ENCODE results near the gene POU2F1. TPM values are rescaled to one million over a fixed set of nuclear protein-coding genes. Genes with fewer than 3 reads are reported as not detected.

Gene POU2F1
- total and polyA plus RNA-seq, 2 donors (not counting 1 experiment from before 2014, with no cell fraction given) = 5.2 to 48.8 TPM

GRCh38 chr1:167312871-167313270, 92.2 kb downstream of the POU2F1 start:
- CTCF ChIA-PET = no interaction called here
- no peak overlapping the region for H3K4me2 ChIP-seq (replicated peaks; ENCODE audit: low read depth, low read length, poor library complexity, severe bottlenecking)

DNA sequence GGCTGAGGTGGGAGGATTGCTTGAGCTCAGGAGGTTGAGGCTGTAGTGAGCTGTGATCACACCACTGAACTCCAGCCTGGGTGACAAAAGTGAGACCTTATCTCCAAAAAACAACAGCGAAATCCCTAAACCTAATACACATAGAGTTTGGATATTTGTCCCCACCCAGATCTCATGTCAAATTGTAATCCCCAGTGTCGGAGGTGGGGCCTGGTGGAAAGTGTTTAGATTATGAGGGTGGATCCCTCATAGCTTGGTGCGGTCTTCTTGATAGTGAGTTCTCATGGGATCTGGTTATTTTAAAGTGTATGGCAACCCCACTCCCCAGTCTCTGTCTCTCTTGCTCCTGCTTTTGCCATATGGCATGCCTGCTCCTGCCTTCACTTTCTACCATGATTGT, 94.0 kb downstream of the POU2F1 start:
- Histone ChIP-seq H3K36me3 (replicated peaks in 1 of 2; ENCODE audit: control extremely low read depth in 1 of 2, control insufficient read depth in 1 of 2, extremely low read depth in 1 of 2, insufficient read depth in 2 of 2, low read length in 1 of 2) (peaks cover 2 to 5% of the 10 kb centered on the region in 2 experiments), H3K9ac (ENCODE audit: low read length) (no peak overlapping the region), H3K4me1 (ENCODE audit: control insufficient read depth in 2 of 2, insufficient read depth in 2 of 2, low read length in 2 of 2) (no peaks in the 10 kb centered on the region), H3K4me3 (ENCODE audit: control extremely low read depth in 1 of 5, extremely low read depth in 1 of 5, insufficient read depth in 1 of 5, low read depth in 2 of 5, low read length in 4 of 5) (no peak overlapping the region), H3K9me3 (ENCODE audit: control extremely low read depth in 1 of 3, control insufficient read depth in 2 of 3, insufficient read depth in 1 of 3, low read length in 2 of 3) (peaks cover 5 to 20% (median 16%) of the 10 kb centered on the region in 3 donors), H3K79me2 (ENCODE audit: control insufficient read depth, insufficient read depth, low read length) (peaks cover 15% of the 10 kb centered on the region), H2AFZ (ENCODE audit: insufficient read depth, low read depth, low read length, poor library complexity, severe bottlenecking) (no peak overlapping the region), H3K27ac (ENCODE audit: low read length in 2 of 2) (no peak overlapping the region), H4K20me1 (ENCODE audit: control insufficient read depth, insufficient read depth, low read length, poor library complexity, severe bottlenecking) (no peaks in the 10 kb centered on the region), H3K4me2 (replicated peaks; ENCODE audit: low read depth, low read length, poor library complexity, severe bottlenecking) (no peak overlapping the region), H3K27me3 (replicated peaks in 1 of 4; ENCODE audit: control extremely low read depth in 1 of 4, control insufficient read depth in 3 of 4, insufficient read depth in 4 of 4, low read length in 3 of 4) (no peaks in the 10 kb centered on the region)
- Mint-ChIP-seq H3K27ac (no peak overlapping the region), H3K4me3 (no peak overlapping the region), H3K4me1 (peaks cover 10% of the 10 kb centered on the region), H3K27me3 (no peaks in the 10 kb centered on the region), H3K9me3 (ENCODE audit: insufficient read depth) (peaks cover 20% of the 10 kb centered on the region)
- intact Hi-C loops (cut with micrococcal nuclease) = no loop called here
- ATAC-seq (ENCODE audit: low read depth) (no peak), DNase-seq (no peak)
- no peak for TF ChIP-seq EZH2 (IDR thresholded peaks at IDR 0.05; ENCODE audit: borderline replicate concordance, insufficient read depth, low read depth, low read length, poor library complexity, severe bottlenecking)
- TF ChIP-seq, protein P1, sequence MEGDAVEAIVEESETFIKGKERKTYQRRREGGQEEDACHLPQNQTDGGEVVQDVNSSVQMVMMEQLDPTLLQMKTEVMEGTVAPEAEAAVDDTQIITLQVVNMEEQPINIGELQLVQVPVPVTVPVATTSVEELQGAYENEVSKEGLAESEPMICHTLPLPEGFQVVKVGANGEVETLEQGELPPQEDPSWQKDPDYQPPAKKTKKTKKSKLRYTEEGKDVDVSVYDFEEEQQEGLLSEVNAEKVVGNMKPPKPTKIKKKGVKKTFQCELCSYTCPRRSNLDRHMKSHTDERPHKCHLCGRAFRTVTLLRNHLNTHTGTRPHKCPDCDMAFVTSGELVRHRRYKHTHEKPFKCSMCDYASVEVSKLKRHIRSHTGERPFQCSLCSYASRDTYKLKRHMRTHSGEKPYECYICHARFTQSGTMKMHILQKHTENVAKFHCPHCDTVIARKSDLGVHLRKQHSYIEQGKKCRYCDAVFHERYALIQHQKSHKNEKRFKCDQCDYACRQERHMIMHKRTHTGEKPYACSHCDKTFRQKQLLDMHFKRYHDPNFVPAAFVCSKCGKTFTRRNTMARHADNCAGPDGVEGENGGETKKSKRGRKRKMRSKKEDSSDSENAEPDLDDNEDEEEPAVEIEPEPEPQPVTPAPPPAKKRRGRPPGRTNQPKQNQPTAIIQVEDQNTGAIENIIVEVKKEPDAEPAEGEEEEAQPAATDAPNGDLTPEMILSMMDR (IDR thresholded peaks at IDR 0.05) = no peak
- POLR2A ChIA-PET = no interaction called here
- CTCF ChIA-PET = no interaction called here
- no CpG with 5 or more reads among the region's 3 CpGs for WGBS (ENCODE audit: insufficient coverage)

More at GRCh38 chr1:167312871-167313270, 92.2 kb downstream of the POU2F1 start:
- Mint-ChIP-seq H3K9me3 (ENCODE audit: insufficient read depth) (peaks cover 7% of the 10 kb centered on the region), H3K4me1 (peaks cover 13% of the 10 kb centered on the region), H3K27me3 (no peaks in the 10 kb centered on the region), H3K4me3 (no peak overlapping the region), H3K27ac (no peak overlapping the region)
- no CpG with 5 or more reads among the region's 1 CpG for WGBS (ENCODE audit: insufficient coverage)
- no peaks in the 10 kb centered on the region for H3K27me3 ChIP-seq (replicated peaks in 1 of 4; ENCODE audit: control extremely low read depth in 1 of 4, control insufficient read depth in 3 of 4, insufficient read depth in 4 of 4, low read length in 3 of 4)
- POLR2A ChIA-PET = no interaction called here
- no peaks in the 10 kb centered on the region for H3K4me1 ChIP-seq (ENCODE audit: control insufficient read depth in 2 of 2, insufficient read depth in 2 of 2, low read length in 2 of 2)
- H2AFZ ChIP-seq (ENCODE audit: insufficient read depth, low read depth, low read length, poor library complexity, severe bottlenecking) = no peak overlapping the region
- peaks cover 2 to 20% (median 8%) of the 10 kb centered on the region in 3 donors for H3K9me3 ChIP-seq (ENCODE audit: control extremely low read depth in 1 of 3, control insufficient read depth in 2 of 3, insufficient read depth in 1 of 3, low read length in 2 of 3)
- peaks cover 28% of the 10 kb centered on the region for H3K79me2 ChIP-seq (ENCODE audit: control insufficient read depth, insufficient read depth, low read length)
- TF ChIP-seq, protein P1 (IDR thresholded peaks at IDR 0.05) = no peak
- TF ChIP-seq EZH2 (IDR thresholded peaks at IDR 0.05; ENCODE audit: borderline replicate concordance, insufficient read depth, low read depth, low read length, poor library complexity, severe bottlenecking) = no peak
- no peak overlapping the region for H3K4me3 ChIP-seq (ENCODE audit: control extremely low read depth in 1 of 5, extremely low read depth in 1 of 5, insufficient read depth in 1 of 5, low read depth in 2 of 5, low read length in 4 of 5)
- H3K36me3 ChIP-seq (replicated peaks in 1 of 2; ENCODE audit: control extremely low read depth in 1 of 2, control insufficient read depth in 1 of 2, extremely low read depth in 1 of 2, insufficient read depth in 2 of 2, low read length in 1 of 2) = peaks cover 2 to 5% of the 10 kb centered on the region in 2 experiments
- intact Hi-C loops (cut with micrococcal nuclease) = no loop called here
- H4K20me1 ChIP-seq (ENCODE audit: control insufficient read depth, insufficient read depth, low read length, poor library complexity, severe bottlenecking) = no peaks in the 10 kb centered on the region
- no peak overlapping the region for H3K27ac ChIP-seq (ENCODE audit: low read length in 2 of 2)
- H3K9ac ChIP-seq (ENCODE audit: low read length) = no peak overlapping the region
- no peak for DNase-seq
- no peak for ATAC-seq (ENCODE audit: low read depth)
